Neural progenitor cell (in vitro differentiated cells): ENCODE measurements around the gene OR10V1.

Experiments
- CTCF ChIP-seq: fragments of 200-600 bp; sonication (generic); IDR thresholded peaks from 2 replicates; pipeline ENCODE4 v1.5.1; 2017; ENCODE audit warnings: antibody characterized with exemption, mild to moderate bottlenecking
- EZH2 ChIP-seq: fragments of 200-600 bp; sonication (generic); IDR thresholded peaks from 2 replicates; pipeline ENCODE4 v1.6.1; 2017; ENCODE audit warnings: antibody characterized with exemption, mild to moderate bottlenecking, moderate library complexity
- EZH2phosphoT487 ChIP-seq: fragments of 200-600 bp; sonication (generic); IDR thresholded peaks from 2 replicates; pipeline ENCODE4 v1.6.1; 2017; ENCODE audit warnings: antibody characterized with exemption

- TF ChIP-seq CTCF = no peak
- no peak for TF ChIP-seq EZH2
- no peak for TF ChIP-seq EZH2phosphoT487
Measured at GRCh38 chr11:59728154-59728553, 14.5 kb upstream of the OR10V1 start.
